T47D (cell line): ENCODE results near the gene LRCH2.
A peak's percentile ranks its signal among the peaks of the same experiment; 100 is the strongest.
"Not testable (repeated sequence)": the region's sequence is repeated elsewhere in the genome, so short reads cannot be mapped to it uniquely, and the experiment has no call there.

Experiments used
- DNase-seq, 2 experiments: peaks; one replicate each; pipeline versions ENCODE4 v3.0.0 to v3.0.0-alpha.2; 2011 to 2012; ENCODE audit warnings: low read depth in 1 of 2, low spot score in 1 of 2
- JUND ChIP-seq: IDR thresholded peaks from 2 replicates; pipeline ENCODE4 v1.6.1; 2012; ENCODE audit warnings: low read depth
- in situ Hi-C: cut with HindIII; loops from 2 replicates; pipeline ENCODE4 v1.10.0; 2016; ENCODE audit warnings: low sequenced_read_pairs, low pct_unique_long_range_greater_than_20kb

LRCH2 gene

GRCh38 chrX:115236560-115236959, 2.7 kb upstream of the LRCH2 start:
- no peak for DNase-seq
- in situ Hi-C loops: no loop called here
- no peak for TF ChIP-seq JUND

GRCh38 chrX:115234461-115234860, 565 bp upstream of the LRCH2 start:
- DNase-seq: no peak
- in situ Hi-C loops: no loop called here
- TF ChIP-seq JUND: no peak

DNA sequence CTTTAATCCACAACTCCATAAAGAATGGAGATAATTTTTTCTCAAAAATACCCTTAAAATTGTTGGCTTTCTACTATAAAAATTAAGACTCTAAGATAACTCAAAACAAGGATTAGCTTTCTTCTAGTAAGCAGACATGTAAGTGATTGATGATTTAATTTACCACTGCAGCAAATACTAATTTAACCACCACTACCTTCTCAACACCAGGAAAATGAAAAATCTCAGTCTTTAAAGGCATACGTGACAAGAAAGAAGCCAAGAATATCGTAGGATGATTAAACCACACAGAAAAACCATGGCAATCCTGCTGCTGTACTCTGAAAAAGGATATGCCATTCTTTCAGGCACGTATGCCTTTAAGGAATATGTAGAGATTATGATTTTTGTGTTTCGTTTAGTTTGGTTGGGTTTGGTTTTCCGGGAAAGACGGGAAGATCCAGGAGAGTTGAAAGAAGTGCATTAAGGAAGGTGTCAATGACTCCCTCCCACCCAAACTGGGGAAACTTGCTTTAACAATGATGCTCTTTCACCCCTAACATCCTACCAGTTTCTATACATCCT, 881 bp downstream of the LRCH2 start:
- in situ Hi-C loops: no loop called here
- no peak for DNase-seq
- TF ChIP-seq JUND: no peak

GRCh38 chrX:115229337-115230003, 4.4 kb downstream of the LRCH2 start:
- DNase-seq: no peak
- TF ChIP-seq JUND: no peak
- in situ Hi-C loops: no loop called here

GRCh38 chrX:115226929-115227328, 7.0 kb downstream of the LRCH2 start:
- TF ChIP-seq JUND: no peak
- peak in 1 of 2 experiments; percentile 40 for DNase-seq
- in situ Hi-C loops: no loop called here

DNA sequence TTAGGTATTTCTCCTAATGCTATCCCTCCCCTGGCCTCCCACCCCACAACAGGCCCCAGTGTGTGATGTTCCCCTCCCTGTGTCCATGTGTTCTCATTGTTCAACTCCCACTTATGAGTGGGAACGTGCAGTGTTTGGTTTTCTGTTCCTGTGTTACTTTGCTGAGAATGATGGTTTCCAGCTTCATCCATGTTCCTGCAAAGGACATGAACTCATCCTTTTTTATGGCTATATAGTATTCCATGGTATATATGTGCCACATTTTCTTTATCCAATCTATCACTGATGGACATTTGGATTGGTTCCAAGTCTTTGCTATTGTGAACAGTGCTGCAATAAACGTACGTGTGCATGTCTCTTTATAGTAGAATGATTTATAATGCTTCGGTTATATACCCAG, 16.6 kb downstream of the LRCH2 start:
- DNase-seq, in situ Hi-C loops: not testable (repeated sequence)

GRCh38 chrX:115214605-115215004, 19.3 kb downstream of the LRCH2 start:
- in situ Hi-C loops: no loop called here
- DNase-seq: no peak
- no peak for TF ChIP-seq JUND

- in situ Hi-C loops: no loop called here
- DNase-seq: no peak
These were observed 19.7 kb downstream of the LRCH2 start for GRCh38 chrX:115214151-115214550.

DNA sequence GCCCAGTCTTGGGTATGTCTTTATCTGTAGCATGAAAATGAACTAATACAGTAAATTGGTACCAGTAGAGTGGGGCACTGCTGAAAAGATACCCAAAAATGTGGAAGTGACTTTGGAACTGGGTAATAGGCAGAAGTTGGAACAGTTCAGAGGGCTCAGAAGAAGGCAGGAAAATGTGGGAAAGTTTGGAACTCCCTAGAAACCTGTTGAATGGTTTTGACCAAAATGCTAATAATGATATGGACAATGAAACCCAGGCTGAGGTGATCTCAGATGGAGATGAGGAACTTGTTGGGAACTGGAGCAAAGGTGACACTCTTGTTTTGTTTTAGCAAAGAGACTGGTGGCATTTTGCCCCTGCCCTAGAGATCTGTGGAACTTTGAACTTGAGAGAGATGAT, 24.3 kb downstream of the LRCH2 start:
- DNase-seq, in situ Hi-C loops: not testable (repeated sequence)

More at GRCh38 chrX:115214151-115214550, 19.7 kb downstream of the LRCH2 start:
- no peak for TF ChIP-seq JUND

DNA sequence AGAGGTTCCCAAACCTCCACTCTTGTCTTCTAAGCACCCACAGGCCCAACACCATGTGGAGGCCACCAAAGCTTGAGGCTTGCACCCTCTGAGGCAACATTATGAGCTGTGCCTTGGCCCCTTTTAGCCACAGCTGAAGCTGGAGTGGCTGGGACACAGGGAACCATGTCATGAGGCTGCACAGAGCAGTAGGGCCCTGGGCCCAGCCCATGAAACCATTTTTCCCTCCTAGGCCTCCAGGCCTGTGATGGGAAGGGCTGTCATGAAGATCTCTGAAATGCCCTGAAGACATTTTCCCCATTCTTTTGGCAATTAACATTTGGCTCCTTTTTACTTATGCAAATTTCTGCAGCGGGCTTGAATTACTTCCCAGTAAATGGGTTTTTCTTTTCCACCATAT, 29.9 kb downstream of the LRCH2 start:
- DNase-seq: no peak
- TF ChIP-seq JUND: no peak
- in situ Hi-C loops: no loop called here

GRCh38 chrX:115192244-115192700, 41.6 kb downstream of the LRCH2 start:
- in situ Hi-C loops: no loop called here
- TF ChIP-seq JUND: no peak
- DNase-seq: no peak

GRCh38 chrX:115191490-115192243, 42.2 kb downstream of the LRCH2 start:
- no peak for DNase-seq
- TF ChIP-seq JUND: no peak
- in situ Hi-C loops: no loop called here
